Mammary epithelial cell (primary cell): ENCODE results near the gene NEDD8.

Experiments used
- CTCF ChIP-seq, 2 donors: IDR thresholded peaks in 1 of 2; conservative IDR thresholded peaks in 1 of 2; 2 replicates each; pipeline ENCODE4 v1.5.1; 2011 to 2012; ENCODE audit warnings: inconsistent platforms in 2 of 2, low read length in 2 of 2, mild to moderate bottlenecking in 2 of 2, control low read depth in 1 of 2, low read depth in 1 of 2; ENCODE audit not compliant: insufficient read depth in 1 of 2; ENCODE audit errors: extremely low read depth in 1 of 2
- EZH2 ChIP-seq: IDR thresholded peaks from 2 replicates; pipeline ENCODE4 v1.6.1; 2012; ENCODE audit warnings: low read length, inconsistent platforms, borderline replicate concordance

- TF ChIP-seq CTCF (conservative IDR thresholded peaks at IDR 0.05 in 1 of 2, IDR thresholded peaks at IDR 0.05 in 1 of 2; ENCODE audit: extremely low read depth in 1 of 2, insufficient read depth in 1 of 2, low read depth in 1 of 2, low read length in 2 of 2): no peak
- TF ChIP-seq EZH2: no peak
These were observed 49.9 kb downstream of the NEDD8 start for GRCh38 chr14:24182110-24182882.
